Measurements from ENCODE around the gene PCSK5.
A peak's percentile ranks its signal among the peaks of the same experiment; 100 is the strongest.
"Not testable (repeated sequence)": the region's sequence is repeated elsewhere in the genome, so short reads cannot be mapped to it uniquely, and the experiment has no call there.

The PCSK5 gene

DNA sequence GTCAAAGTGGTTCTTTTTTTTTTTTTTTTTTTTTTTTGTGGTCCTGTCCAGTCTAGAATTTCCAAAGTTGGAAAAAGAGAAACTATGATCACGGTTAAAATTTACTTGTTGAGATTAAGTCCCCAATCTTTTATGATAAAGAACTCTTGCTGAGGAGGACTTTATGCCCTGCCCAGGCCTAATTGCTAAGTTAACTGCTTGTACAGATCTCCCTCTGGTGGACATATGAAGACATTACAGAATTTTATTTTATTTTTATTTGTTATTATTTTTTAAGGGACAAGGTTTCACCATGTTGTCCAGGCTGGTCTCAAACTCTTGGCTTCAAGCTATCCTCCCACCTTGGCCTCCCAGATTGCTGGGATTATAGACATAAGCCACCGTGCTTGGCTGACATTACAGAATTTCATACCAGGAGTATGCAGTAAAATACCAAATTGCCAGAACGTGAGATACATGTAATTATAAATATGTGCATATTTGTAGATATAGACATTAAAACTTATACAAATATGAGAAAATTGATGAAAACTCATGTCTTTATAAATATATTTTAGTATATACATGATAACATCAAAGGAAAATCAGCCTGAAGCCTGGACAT lies 412.6 kb downstream of the PCSK5 start:
- Histone ChIP-seq H2AFZ (ENCODE audit: low read depth, low read length, severe bottlenecking) (no peak overlapping the region), H3F3A (ENCODE audit: insufficient read depth) (no peaks in the 10 kb centered on the region), H3K79me2 (ENCODE audit: insufficient read depth, low read length) (no peaks in the 10 kb centered on the region), H3K27ac (ENCODE audit: low read depth, low read length) (no peak overlapping the region), H3K4me2 (ENCODE audit: low read depth, low read length, poor library complexity, severe bottlenecking) (no peak overlapping the region), H3K9ac (ENCODE audit: low read length) (no peak overlapping the region), H3K36me3 (ENCODE audit: low read length) (no peaks in the 10 kb centered on the region), H3K9me3 (ENCODE audit: insufficient read depth, low read length) (no peaks in the 10 kb centered on the region), H3K9me2 (replicated peaks; ENCODE audit: insufficient read depth, low read length) (no peaks in the 10 kb centered on the region), H4K20me1 (ENCODE audit: low read depth, low read length) (no peaks in the 10 kb centered on the region), H3K27me3 (ENCODE audit: low read length) (no peaks in the 10 kb centered on the region), H3K4me3 (ENCODE audit: insufficient read depth, low read length, poor library complexity, severe bottlenecking) (no peak overlapping the region)
- no peak for TF ChIP-seq EZH2phosphoT487 (conservative IDR thresholded peaks at IDR 0.05; ENCODE audit: low read length)
- TF ChIP-seq, protein P1, sequence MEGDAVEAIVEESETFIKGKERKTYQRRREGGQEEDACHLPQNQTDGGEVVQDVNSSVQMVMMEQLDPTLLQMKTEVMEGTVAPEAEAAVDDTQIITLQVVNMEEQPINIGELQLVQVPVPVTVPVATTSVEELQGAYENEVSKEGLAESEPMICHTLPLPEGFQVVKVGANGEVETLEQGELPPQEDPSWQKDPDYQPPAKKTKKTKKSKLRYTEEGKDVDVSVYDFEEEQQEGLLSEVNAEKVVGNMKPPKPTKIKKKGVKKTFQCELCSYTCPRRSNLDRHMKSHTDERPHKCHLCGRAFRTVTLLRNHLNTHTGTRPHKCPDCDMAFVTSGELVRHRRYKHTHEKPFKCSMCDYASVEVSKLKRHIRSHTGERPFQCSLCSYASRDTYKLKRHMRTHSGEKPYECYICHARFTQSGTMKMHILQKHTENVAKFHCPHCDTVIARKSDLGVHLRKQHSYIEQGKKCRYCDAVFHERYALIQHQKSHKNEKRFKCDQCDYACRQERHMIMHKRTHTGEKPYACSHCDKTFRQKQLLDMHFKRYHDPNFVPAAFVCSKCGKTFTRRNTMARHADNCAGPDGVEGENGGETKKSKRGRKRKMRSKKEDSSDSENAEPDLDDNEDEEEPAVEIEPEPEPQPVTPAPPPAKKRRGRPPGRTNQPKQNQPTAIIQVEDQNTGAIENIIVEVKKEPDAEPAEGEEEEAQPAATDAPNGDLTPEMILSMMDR (IDR thresholded peaks at IDR 0.05; ENCODE audit: insufficient read depth, low read length, poor library complexity, severe bottlenecking), result peak; percentile 40

DNA sequence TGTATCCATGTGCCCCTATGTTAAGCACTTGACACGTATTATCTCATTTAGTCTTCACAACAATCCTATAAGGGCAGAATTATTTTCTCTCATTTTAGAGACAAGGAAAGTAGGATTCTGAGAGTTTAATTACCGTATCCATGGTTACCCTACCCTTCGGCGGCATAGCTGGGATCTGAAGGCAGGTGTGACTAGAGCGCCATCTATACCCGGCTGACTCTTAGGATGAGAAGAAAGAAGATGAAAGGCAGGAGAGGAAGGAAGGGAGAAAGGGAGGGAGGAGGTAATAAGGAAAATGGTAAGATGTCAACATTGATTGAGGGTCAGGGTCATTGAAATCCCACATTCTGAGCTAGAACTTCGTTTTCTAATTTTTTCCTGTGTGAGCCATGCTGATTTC lies 416.6 kb downstream of the PCSK5 start:
- not testable (repeated sequence) for H4K20me1 ChIP-seq (ENCODE audit: low read depth, low read length); H3F3A ChIP-seq (ENCODE audit: insufficient read depth); H3K79me2 ChIP-seq (ENCODE audit: insufficient read depth, low read length); H3K9me2 ChIP-seq (replicated peaks; ENCODE audit: insufficient read depth, low read length); H3K4me3 ChIP-seq (ENCODE audit: insufficient read depth, low read length, poor library complexity, severe bottlenecking); H3K9ac ChIP-seq (ENCODE audit: low read length); H3K9me3 ChIP-seq (ENCODE audit: insufficient read depth, low read length); H3K36me3 ChIP-seq (ENCODE audit: low read length); H3K4me2 ChIP-seq (ENCODE audit: low read depth, low read length, poor library complexity, severe bottlenecking); H3K27me3 ChIP-seq (ENCODE audit: low read length); H2AFZ ChIP-seq (ENCODE audit: low read depth, low read length, severe bottlenecking); H3K27ac ChIP-seq (ENCODE audit: low read depth, low read length)

DNA sequence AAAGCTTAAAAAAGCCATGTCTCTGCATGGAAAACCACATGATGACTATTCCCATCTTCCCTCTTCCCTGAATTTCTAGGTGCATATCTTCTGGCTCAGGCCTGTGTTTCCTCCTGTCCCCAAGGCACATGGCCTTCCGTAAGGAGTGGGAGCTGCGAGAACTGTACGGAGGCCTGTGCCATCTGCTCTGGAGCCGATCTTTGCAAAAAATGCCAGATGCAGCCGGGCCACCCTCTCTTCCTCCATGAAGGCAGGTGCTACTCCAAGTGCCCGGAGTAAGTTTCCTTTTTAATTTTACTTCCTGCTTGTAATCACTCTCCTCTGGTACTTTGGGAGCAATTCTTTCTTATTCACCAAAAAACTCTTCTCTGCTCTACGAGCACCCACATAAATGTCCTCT lies 420.1 kb downstream of the PCSK5 start:
- H3K27me3 ChIP-seq (ENCODE audit: low read length), result no peaks in the 10 kb centered on the region
- no peak overlapping the region for H3K9ac ChIP-seq (ENCODE audit: low read length)
- H3K36me3 ChIP-seq (ENCODE audit: low read length), result no peaks in the 10 kb centered on the region
- no peaks in the 10 kb centered on the region for H3K79me2 ChIP-seq (ENCODE audit: insufficient read depth, low read length)
- no peaks in the 10 kb centered on the region for H4K20me1 ChIP-seq (ENCODE audit: low read depth, low read length)
- no peak overlapping the region for H3K27ac ChIP-seq (ENCODE audit: low read depth, low read length)
- no peaks in the 10 kb centered on the region for H3F3A ChIP-seq (ENCODE audit: insufficient read depth)
- H3K9me3 ChIP-seq (ENCODE audit: insufficient read depth, low read length), result no peaks in the 10 kb centered on the region
- no peak overlapping the region for H3K4me2 ChIP-seq (ENCODE audit: low read depth, low read length, poor library complexity, severe bottlenecking)
- H2AFZ ChIP-seq (ENCODE audit: low read depth, low read length, severe bottlenecking), result no peak overlapping the region
- TF ChIP-seq, protein P1 (IDR thresholded peaks at IDR 0.05; ENCODE audit: insufficient read depth, low read length, poor library complexity, severe bottlenecking), result no peak
- no peak for TF ChIP-seq EZH2phosphoT487 (conservative IDR thresholded peaks at IDR 0.05; ENCODE audit: low read length)
- H3K4me3 ChIP-seq (ENCODE audit: insufficient read depth, low read length, poor library complexity, severe bottlenecking), result no peak overlapping the region
- H3K9me2 ChIP-seq (replicated peaks; ENCODE audit: insufficient read depth, low read length), result no peaks in the 10 kb centered on the region

DNA sequence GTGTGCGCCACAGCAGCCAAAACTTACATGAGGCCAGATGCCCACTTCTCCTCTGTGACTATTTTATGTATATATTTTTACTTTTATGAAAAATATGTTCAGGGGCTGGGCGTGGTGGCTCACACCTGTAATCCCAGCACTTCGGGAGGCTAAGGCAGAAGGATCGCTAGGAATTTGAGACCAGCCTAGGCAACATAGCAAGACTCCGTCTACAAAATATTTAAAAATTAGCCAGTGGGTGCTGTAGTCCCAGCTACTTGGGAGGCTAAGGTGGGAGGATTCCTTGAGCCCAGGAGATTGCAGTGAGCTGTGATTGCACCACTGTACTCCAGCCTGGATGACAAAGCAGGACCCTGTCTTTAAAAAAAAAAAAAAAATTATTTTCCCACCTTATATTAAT lies 420.5 kb downstream of the PCSK5 start:
- H3K4me3 ChIP-seq (ENCODE audit: insufficient read depth, low read length, poor library complexity, severe bottlenecking), result no peak overlapping the region
- no peak overlapping the region for H3K27ac ChIP-seq (ENCODE audit: low read depth, low read length)
- H3K9me2 ChIP-seq (replicated peaks; ENCODE audit: insufficient read depth, low read length), result no peaks in the 10 kb centered on the region
- no peaks in the 10 kb centered on the region for H3K36me3 ChIP-seq (ENCODE audit: low read length)
- H3K9ac ChIP-seq (ENCODE audit: low read length), result no peak overlapping the region
- no peaks in the 10 kb centered on the region for H4K20me1 ChIP-seq (ENCODE audit: low read depth, low read length)
- no peaks in the 10 kb centered on the region for H3K79me2 ChIP-seq (ENCODE audit: insufficient read depth, low read length)
- no peak overlapping the region for H3K4me2 ChIP-seq (ENCODE audit: low read depth, low read length, poor library complexity, severe bottlenecking)
- no peaks in the 10 kb centered on the region for H3K27me3 ChIP-seq (ENCODE audit: low read length)
- TF ChIP-seq EZH2phosphoT487 (conservative IDR thresholded peaks at IDR 0.05; ENCODE audit: low read length), result no peak
- TF ChIP-seq, protein P1 (IDR thresholded peaks at IDR 0.05; ENCODE audit: insufficient read depth, low read length, poor library complexity, severe bottlenecking), result no peak
- no peak overlapping the region for H2AFZ ChIP-seq (ENCODE audit: low read depth, low read length, severe bottlenecking)
- no peaks in the 10 kb centered on the region for H3F3A ChIP-seq (ENCODE audit: insufficient read depth)
- H3K9me3 ChIP-seq (ENCODE audit: insufficient read depth, low read length), result no peaks in the 10 kb centered on the region
